HCT116 (cell line): Measurements from ENCODE around the gene CEP55.

Experiments used
- ATF3 ChIP-seq: IDR thresholded peaks from 2 replicates; pipeline ENCODE4 v1.6.1; 2012
- CTCF ChIP-seq, 3 experiments: fragments of 200-600 bp in 1 of 3; sonication (generic) in 1 of 3; IDR thresholded peaks in 2 of 3; conservative IDR thresholded peaks in 1 of 3; 2 replicates each; pipeline ENCODE4 v1.5.1; 2012 to 2017; ENCODE audit warnings: low read depth in 2 of 3, low read length in 2 of 3, antibody characterized with exemption in 1 of 3, borderline replicate concordance in 1 of 3, control low read depth in 1 of 3, mild to moderate bottlenecking in 1 of 3, mixed read lengths in 1 of 3, mixed run types in 1 of 3, moderate library complexity in 1 of 3; ENCODE audit not compliant: insufficient read depth in 1 of 3
- EZH2phosphoT487 ChIP-seq: fragments of 200-600 bp; IDR thresholded peaks from 2 replicates; pipeline ENCODE4 v1.6.1; 2018; ENCODE audit warnings: antibody characterized with exemption, borderline replicate concordance
- MAX ChIP-seq: IDR thresholded peaks from 2 replicates; pipeline ENCODE4 v1.6.1; 2012
- POLR2A ChIP-seq: IDR thresholded peaks from 2 replicates; pipeline ENCODE4 v1.7.0; 2011; ENCODE audit warnings: borderline replicate concordance; ENCODE audit not compliant: insufficient read depth, insufficient read length; ENCODE audit errors: extremely low read depth
- POLR2AphosphoS5 ChIP-seq: IDR thresholded peaks from 2 replicates; pipeline ENCODE4 v1.6.1; 2011; ENCODE audit warnings: mild to moderate bottlenecking, low read depth, low read length, moderate library complexity
- ZNF274 ChIP-seq: fragments of 200-500 bp; sonication (Bioruptor generic); IDR thresholded peaks from 2 replicates; pipeline ENCODE4 v1.6.1; 2014; ENCODE audit warnings: mild to moderate bottlenecking, low read depth, low read length, inconsistent platforms

- TF ChIP-seq POLR2AphosphoS5: no peak
- no peak for TF ChIP-seq ZNF274
- no peak for TF ChIP-seq CTCF (IDR thresholded peaks at IDR 0.05 in 2 of 3, conservative IDR thresholded peaks at IDR 0.05 in 1 of 3; ENCODE audit: borderline replicate concordance in 1 of 3, insufficient read depth in 1 of 3, low read depth in 2 of 3, low read length in 2 of 3)
- no peak for TF ChIP-seq EZH2phosphoT487
- no peak for TF ChIP-seq POLR2A
- TF ChIP-seq ATF3: no peak
- no peak for TF ChIP-seq MAX
Measured at GRCh38 chr10:93461109-93461806, 35.2 kb upstream of the CEP55 start.
